GM12878 (cell line): ENCODE measurements around the gene PLA2G4C. TPM values are rescaled to one million over a fixed set of nuclear protein-coding genes. Genes with fewer than 3 reads are reported as not detected.

ENCODE experiments used
- BMI1 ChIP-seq: fragments of 450-650 bp; IDR thresholded peaks from 2 replicates; pipeline ENCODE4 v1.6.1; 2016; ENCODE audit warnings: mild to moderate bottlenecking, moderate library complexity, borderline replicate concordance
- DPF2 ChIP-seq: fragments of 450-650 bp; IDR thresholded peaks from 2 replicates; pipeline ENCODE4 v1.6.1; 2017; ENCODE audit warnings: mild to moderate bottlenecking
- HCFC1 ChIP-seq: fragments of 150-350 bp; IDR thresholded peaks from 2 replicates; pipeline ENCODE4 v1.6.1; 2014; ENCODE audit warnings: low read length
- HDGF ChIP-seq: fragments of 450-650 bp; IDR thresholded peaks from 2 replicates; pipeline ENCODE4 v1.6.1; 2016; ENCODE audit warnings: antibody characterized with exemption
- MTA2 ChIP-seq: fragments of 450-650 bp; IDR thresholded peaks from 2 replicates; pipeline ENCODE4 v1.6.1; 2016; ENCODE audit warnings: low read depth, mild to moderate bottlenecking, moderate library complexity
- POU2F2 ChIP-seq: IDR thresholded peaks from 3 replicates; pipeline ENCODE4 v1.6.1; 2011; ENCODE audit warnings: low read depth, mild to moderate bottlenecking, low read length, borderline replicate concordance
- SIX5 ChIP-seq: IDR thresholded peaks from 2 replicates; pipeline ENCODE4 v1.6.1; 2011; ENCODE audit warnings: mild to moderate bottlenecking, low read depth, low read length, moderate library complexity; ENCODE audit not compliant: severe bottlenecking
- SUZ12 ChIP-seq: fragments of 200-600 bp; sonication (generic); IDR thresholded peaks from one replicate; pipeline ENCODE4 v1.6.1; 2018; ENCODE audit warnings: antibody characterized with exemption, mild to moderate bottlenecking; ENCODE audit not compliant: unreplicated experiment
- polyA plus RNA-seq, 11 experiments: library from polyadenylated mRNA; depleted of rRNA in 4 of 11; unstranded in 6 of 11; stranded (reverse) in 5 of 11; fragments of >200 nt; fragmentation: Nextera tagmentation in 4 of 11; fragmentation: Illumina TruSeq in 1 of 11; extraction: Ambion mirVana in 4 of 11; extraction: Trizol in 1 of 11; gene quantifications; 1 replicate in 1 of 11; 2 replicates in 10 of 11; pipeline versions ENCODE4 v1.2.1 to v1.2.3, GENCODE V29; 2011 to 2016; ENCODE audit warnings: inconsistent platforms in 2 of 11, missing spikeins in 2 of 11, low read depth in 1 of 11
- total RNA-seq, 4 experiments: library from RNA; depleted of rRNA in 3 of 4; stranded (reverse); fragments of >200 nt in 3 of 4; fragmentation: Illumina TruSeq in 1 of 4; extraction: Trizol in 1 of 4; gene quantifications; 2 replicates each; pipeline versions ENCODE4 v1.2.1 to v1.2.3, GENCODE V29; 2013 to 2021
- TF ChIP-seq, protein P1 (sequence below): fragments of 450-650 bp; IDR thresholded peaks from 2 replicates; pipeline ENCODE4 v1.6.1; 2016; ENCODE audit warnings: mild to moderate bottlenecking
- TF ChIP-seq, protein P2 (sequence below): fragments of 450-650 bp; IDR thresholded peaks from 2 replicates; pipeline ENCODE4 v1.6.1; 2017; ENCODE audit warnings: mild to moderate bottlenecking, moderate library complexity
- TF ChIP-seq, protein P3 (sequence below): IDR thresholded peaks from 2 replicates; pipeline ENCODE4 v1.6.1; 2011; ENCODE audit warnings: mild to moderate bottlenecking, low read depth, low read length, moderate library complexity; ENCODE audit not compliant: insufficient replicate concordance
- TF ChIP-seq, protein P4 (sequence below): IDR thresholded peaks from 2 replicates; pipeline ENCODE4 v1.6.1; 2012; ENCODE audit warnings: improper control_type of control experiment, low read depth, low read length; ENCODE audit not compliant: insufficient replicate concordance
- TF ChIP-seq, protein P5 (sequence below): fragments of 450-650 bp; formaldehyde crosslinking; IDR thresholded peaks from 2 replicates; pipeline ENCODE4 v1.5.0; 2022; ENCODE audit warnings: mild to moderate bottlenecking, missing genetic modification characterization

Gene PLA2G4C
- total and polyA plus RNA-seq, 10 of the 15 experiments (the other 5 are each of a cell fraction or from before 2014, with no cell fraction given) = 0.53 to 3.6 (median 1.1) TPM

DNA sequence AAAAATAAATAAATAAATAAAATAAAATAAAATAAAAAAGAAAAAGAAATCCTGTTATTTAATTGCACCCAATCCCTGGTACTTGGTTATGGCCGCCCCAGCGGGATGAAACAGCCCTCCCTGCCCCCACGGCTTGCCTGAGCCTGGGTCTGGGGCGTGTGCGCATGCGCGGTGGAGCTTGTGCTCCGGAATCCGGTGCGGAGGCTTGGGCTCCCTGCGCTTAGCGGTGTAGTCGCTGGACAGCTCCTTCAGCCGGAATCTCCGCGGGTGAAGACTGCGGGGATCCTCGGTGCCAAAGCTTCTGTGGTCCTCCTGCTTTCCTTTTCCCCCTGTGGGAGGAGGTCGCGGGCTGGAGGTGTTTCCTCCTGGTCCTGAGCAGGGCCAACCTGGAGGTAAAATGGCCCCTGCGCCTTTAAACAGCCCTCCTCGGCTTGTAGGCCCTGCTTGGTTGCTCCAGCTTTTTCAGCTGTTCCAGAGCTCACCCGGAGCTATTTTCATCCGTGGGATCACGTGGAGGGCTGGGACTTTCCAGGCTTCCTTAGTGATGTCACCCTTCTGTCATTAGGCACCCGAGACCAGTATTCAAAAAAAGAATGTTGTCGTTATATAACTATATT is at the start of gene PLA2G4C (continued):
- TF ChIP-seq HDGF = no peak
- TF ChIP-seq, protein P1, sequence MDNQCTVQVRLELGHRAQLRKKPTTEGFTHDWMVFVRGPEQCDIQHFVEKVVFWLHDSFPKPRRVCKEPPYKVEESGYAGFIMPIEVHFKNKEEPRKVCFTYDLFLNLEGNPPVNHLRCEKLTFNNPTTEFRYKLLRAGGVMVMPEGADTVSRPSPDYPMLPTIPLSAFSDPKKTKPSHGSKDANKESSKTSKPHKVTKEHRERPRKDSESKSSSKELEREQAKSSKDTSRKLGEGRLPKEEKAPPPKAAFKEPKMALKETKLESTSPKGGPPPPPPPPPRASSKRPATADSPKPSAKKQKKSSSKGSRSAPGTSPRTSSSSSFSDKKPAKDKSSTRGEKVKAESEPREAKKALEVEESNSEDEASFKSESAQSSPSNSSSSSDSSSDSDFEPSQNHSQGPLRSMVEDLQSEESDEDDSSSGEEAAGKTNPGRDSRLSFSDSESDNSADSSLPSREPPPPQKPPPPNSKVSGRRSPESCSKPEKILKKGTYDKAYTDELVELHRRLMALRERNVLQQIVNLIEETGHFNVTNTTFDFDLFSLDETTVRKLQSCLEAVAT = 0 out of 2 replicates have a peak, but pooled peaks have one; percentile 3
- TF ChIP-seq, protein P2, sequence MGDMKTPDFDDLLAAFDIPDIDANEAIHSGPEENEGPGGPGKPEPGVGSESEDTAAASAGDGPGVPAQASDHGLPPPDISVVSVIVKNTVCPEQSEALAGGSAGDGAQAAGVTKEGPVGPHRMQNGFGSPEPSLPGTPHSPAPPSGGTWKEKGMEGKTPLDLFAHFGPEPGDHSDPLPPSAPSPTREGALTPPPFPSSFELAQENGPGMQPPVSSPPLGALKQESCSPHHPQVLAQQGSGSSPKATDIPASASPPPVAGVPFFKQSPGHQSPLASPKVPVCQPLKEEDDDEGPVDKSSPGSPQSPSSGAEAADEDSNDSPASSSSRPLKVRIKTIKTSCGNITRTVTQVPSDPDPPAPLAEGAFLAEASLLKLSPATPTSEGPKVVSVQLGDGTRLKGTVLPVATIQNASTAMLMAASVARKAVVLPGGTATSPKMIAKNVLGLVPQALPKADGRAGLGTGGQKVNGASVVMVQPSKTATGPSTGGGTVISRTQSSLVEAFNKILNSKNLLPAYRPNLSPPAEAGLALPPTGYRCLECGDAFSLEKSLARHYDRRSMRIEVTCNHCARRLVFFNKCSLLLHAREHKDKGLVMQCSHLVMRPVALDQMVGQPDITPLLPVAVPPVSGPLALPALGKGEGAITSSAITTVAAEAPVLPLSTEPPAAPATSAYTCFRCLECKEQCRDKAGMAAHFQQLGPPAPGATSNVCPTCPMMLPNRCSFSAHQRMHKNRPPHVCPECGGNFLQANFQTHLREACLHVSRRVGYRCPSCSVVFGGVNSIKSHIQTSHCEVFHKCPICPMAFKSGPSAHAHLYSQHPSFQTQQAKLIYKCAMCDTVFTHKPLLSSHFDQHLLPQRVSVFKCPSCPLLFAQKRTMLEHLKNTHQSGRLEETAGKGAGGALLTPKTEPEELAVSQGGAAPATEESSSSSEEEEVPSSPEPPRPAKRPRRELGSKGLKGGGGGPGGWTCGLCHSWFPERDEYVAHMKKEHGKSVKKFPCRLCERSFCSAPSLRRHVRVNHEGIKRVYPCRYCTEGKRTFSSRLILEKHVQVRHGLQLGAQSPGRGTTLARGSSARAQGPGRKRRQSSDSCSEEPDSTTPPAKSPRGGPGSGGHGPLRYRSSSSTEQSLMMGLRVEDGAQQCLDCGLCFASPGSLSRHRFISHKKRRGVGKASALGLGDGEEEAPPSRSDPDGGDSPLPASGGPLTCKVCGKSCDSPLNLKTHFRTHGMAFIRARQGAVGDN = peak; percentile 39
- TF ChIP-seq HCFC1 = no peak
- TF ChIP-seq MTA2 = no peak
- no peak for TF ChIP-seq SUZ12
- TF ChIP-seq, protein P3, sequence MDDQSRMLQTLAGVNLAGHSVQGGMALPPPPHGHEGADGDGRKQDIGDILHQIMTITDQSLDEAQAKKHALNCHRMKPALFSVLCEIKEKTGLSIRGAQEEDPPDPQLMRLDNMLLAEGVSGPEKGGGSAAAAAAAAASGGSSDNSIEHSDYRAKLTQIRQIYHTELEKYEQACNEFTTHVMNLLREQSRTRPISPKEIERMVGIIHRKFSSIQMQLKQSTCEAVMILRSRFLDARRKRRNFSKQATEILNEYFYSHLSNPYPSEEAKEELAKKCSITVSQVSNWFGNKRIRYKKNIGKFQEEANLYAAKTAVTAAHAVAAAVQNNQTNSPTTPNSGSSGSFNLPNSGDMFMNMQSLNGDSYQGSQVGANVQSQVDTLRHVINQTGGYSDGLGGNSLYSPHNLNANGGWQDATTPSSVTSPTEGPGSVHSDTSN = no peak
- no peak for TF ChIP-seq DPF2
- TF ChIP-seq, protein P4, sequence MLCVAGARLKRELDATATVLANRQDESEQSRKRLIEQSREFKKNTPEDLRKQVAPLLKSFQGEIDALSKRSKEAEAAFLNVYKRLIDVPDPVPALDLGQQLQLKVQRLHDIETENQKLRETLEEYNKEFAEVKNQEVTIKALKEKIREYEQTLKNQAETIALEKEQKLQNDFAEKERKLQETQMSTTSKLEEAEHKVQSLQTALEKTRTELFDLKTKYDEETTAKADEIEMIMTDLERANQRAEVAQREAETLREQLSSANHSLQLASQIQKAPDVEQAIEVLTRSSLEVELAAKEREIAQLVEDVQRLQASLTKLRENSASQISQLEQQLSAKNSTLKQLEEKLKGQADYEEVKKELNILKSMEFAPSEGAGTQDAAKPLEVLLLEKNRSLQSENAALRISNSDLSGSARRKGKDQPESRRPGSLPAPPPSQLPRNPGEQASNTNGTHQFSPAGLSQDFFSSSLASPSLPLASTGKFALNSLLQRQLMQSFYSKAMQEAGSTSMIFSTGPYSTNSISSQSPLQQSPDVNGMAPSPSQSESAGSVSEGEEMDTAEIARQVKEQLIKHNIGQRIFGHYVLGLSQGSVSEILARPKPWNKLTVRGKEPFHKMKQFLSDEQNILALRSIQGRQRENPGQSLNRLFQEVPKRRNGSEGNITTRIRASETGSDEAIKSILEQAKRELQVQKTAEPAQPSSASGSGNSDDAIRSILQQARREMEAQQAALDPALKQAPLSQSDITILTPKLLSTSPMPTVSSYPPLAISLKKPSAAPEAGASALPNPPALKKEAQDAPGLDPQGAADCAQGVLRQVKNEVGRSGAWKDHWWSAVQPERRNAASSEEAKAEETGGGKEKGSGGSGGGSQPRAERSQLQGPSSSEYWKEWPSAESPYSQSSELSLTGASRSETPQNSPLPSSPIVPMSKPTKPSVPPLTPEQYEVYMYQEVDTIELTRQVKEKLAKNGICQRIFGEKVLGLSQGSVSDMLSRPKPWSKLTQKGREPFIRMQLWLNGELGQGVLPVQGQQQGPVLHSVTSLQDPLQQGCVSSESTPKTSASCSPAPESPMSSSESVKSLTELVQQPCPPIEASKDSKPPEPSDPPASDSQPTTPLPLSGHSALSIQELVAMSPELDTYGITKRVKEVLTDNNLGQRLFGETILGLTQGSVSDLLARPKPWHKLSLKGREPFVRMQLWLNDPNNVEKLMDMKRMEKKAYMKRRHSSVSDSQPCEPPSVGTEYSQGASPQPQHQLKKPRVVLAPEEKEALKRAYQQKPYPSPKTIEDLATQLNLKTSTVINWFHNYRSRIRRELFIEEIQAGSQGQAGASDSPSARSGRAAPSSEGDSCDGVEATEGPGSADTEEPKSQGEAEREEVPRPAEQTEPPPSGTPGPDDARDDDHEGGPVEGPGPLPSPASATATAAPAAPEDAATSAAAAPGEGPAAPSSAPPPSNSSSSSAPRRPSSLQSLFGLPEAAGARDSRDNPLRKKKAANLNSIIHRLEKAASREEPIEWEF = no peak
- no peak for TF ChIP-seq BMI1
- TF ChIP-seq, protein P5, sequence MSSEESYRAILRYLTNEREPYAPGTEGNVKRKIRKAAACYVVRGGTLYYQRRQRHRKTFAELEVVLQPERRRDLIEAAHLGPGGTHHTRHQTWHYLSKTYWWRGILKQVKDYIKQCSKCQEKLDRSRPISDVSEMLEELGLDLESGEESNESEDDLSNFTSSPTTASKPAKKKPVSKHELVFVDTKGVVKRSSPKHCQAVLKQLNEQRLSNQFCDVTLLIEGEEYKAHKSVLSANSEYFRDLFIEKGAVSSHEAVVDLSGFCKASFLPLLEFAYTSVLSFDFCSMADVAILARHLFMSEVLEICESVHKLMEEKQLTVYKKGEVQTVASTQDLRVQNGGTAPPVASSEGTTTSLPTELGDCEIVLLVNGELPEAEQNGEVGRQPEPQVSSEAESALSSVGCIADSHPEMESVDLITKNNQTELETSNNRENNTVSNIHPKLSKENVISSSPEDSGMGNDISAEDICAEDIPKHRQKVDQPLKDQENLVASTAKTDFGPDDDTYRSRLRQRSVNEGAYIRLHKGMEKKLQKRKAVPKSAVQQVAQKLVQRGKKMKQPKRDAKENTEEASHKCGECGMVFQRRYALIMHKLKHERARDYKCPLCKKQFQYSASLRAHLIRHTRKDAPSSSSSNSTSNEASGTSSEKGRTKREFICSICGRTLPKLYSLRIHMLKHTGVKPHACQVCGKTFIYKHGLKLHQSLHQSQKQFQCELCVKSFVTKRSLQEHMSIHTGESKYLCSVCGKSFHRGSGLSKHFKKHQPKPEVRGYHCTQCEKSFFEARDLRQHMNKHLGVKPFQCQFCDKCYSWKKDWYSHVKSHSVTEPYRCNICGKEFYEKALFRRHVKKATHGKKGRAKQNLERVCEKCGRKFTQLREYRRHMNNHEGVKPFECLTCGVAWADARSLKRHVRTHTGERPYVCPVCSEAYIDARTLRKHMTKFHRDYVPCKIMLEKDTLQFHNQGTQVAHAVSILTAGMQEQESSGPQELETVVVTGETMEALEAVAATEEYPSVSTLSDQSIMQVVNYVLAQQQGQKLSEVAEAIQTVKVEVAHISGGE = no peak
- 0 out of 3 replicates have a peak, but pooled peaks have one; percentile 30 for TF ChIP-seq POU2F2
- TF ChIP-seq SIX5 = no peak
